ENCODE measurements around the gene AQP12B.
"Not testable (repeated sequence)": the region's sequence is repeated elsewhere in the genome, so short reads cannot be mapped to it uniquely, and the experiment has no call there.

AQP12B gene

GRCh38 chr2:240683329-240683979 lies 769 bp upstream of the AQP12B start:
- FAIRE-seq, result not testable (repeated sequence)

GRCh38 chr2:240680185-240680584 lies 2.5 kb downstream of the AQP12B start:
- not testable (repeated sequence) for FAIRE-seq

GRCh38 chr2:240678909-240679308 lies 3.8 kb downstream of the AQP12B start:
- not testable (repeated sequence) for FAIRE-seq

- not testable (repeated sequence) for FAIRE-seq
Measured at GRCh38 chr2:240678043-240678442, 4.6 kb downstream of the AQP12B start.

- FAIRE-seq, result not testable (repeated sequence)
Measured at GRCh38 chr2:240675345-240675744, 7.3 kb downstream of the AQP12B start.

GRCh38 chr2:240674461-240675184 lies 8.1 kb downstream of the AQP12B start:
- not testable (repeated sequence) for FAIRE-seq

GRCh38 chr2:240672701-240673190 lies 9.9 kb downstream of the AQP12B start:
- no peak for FAIRE-seq

GRCh38 chr2:240672076-240672700 lies 10.5 kb downstream of the AQP12B start:
- no peak for FAIRE-seq

GRCh38 chr2:240670950-240671349 lies 11.7 kb downstream of the AQP12B start:
- no peak for FAIRE-seq

GRCh38 chr2:240670402-240670801 lies 12.3 kb downstream of the AQP12B start:
- FAIRE-seq, result no peak

- FAIRE-seq, result no peak
Measured at GRCh38 chr2:240664622-240665021, 18.1 kb downstream of the AQP12B start.

- FAIRE-seq, result no peak
Measured at GRCh38 chr2:240663546-240664190, 19.0 kb downstream of the AQP12B start.

GRCh38 chr2:240662681-240663080 lies 20.0 kb downstream of the AQP12B start:
- FAIRE-seq, result no peak

- not testable (repeated sequence) for FAIRE-seq
Measured at GRCh38 chr2:240659883-240660282, 22.8 kb downstream of the AQP12B start.

- no peak for FAIRE-seq
Measured at GRCh38 chr2:240655931-240656886, 26.5 kb downstream of the AQP12B start.

GRCh38 chr2:240651185-240651584 lies 31.5 kb downstream of the AQP12B start:
- FAIRE-seq, result no peak

GRCh38 chr2:240650254-240650965 lies 32.3 kb downstream of the AQP12B start:
- FAIRE-seq, result no peak

GRCh38 chr2:240649331-240649730 lies 33.4 kb downstream of the AQP12B start:
- FAIRE-seq, result no peak

GRCh38 chr2:240648650-240649275 lies 33.9 kb downstream of the AQP12B start:
- FAIRE-seq, result no peak

GRCh38 chr2:240648155-240648649 lies 34.5 kb downstream of the AQP12B start:
- no peak for FAIRE-seq

Data from islet of Langerhans (tissue), 1 donor.